CD8-positive, alpha-beta memory T cell (primary cell): ENCODE measurements around the gene NFIX. TPM values are rescaled to one million over a fixed set of nuclear protein-coding genes. Genes with fewer than 3 reads are reported as not detected.

ENCODE experiments used
- CTCF ChIA-PET: fragments of 350-600 bp; sonication (Branson Sonifier 250); formaldehyde crosslinking; loops from one replicate; lab custom pipeline; 2021; ENCODE audit warnings: antibody characterized with exemption; lab: Charles Lee
- POLR2A ChIA-PET: fragments of 350-600 bp; sonication (Branson Sonifier 250); formaldehyde crosslinking; loops from one replicate; lab custom pipeline; 2021; ENCODE audit warnings: antibody characterized with exemption; lab: Charles Lee
- DNase-seq, 5 donors: peaks; one replicate each; pipeline versions ENCODE4 v3.0.0 to v3.0.0-alpha.2; 2020 to 2022; ENCODE audit warnings: mixed read lengths in 1 of 5
- H3K27ac ChIP-seq: one replicate; pipeline ENCODE4 v1.7.0; 2013; ENCODE audit warnings: low read depth, mild to moderate bottlenecking, low read length, moderate library complexity
- H3K27me3 ChIP-seq: 2 replicates; pipeline ENCODE4 v1.7.0; 2013; ENCODE audit warnings: low read length, mild to moderate bottlenecking; ENCODE audit not compliant: insufficient read depth, poor library complexity, severe bottlenecking
- H3K36me3 ChIP-seq: 2 replicates; pipeline ENCODE4 v1.7.0; 2013; ENCODE audit warnings: mild to moderate bottlenecking, low read length, moderate library complexity; ENCODE audit not compliant: insufficient read depth
- H3K4me1 ChIP-seq: 2 replicates; pipeline ENCODE4 v1.7.0; 2013; ENCODE audit warnings: mild to moderate bottlenecking, low read length, moderate library complexity; ENCODE audit not compliant: insufficient read depth
- H3K4me3 ChIP-seq: 2 replicates; pipeline ENCODE4 v1.7.0; 2013; ENCODE audit warnings: mild to moderate bottlenecking, low read length
- H3K9me3 ChIP-seq: 2 replicates; pipeline ENCODE4 v1.7.0; 2013; ENCODE audit warnings: mild to moderate bottlenecking, low read length
- H3K27ac Mint-ChIP-seq, 8 donors: one replicate each; pipeline ENCODE4 v1.8.0; 2020 to 2021; ENCODE audit warnings: mixed read lengths in 8 of 8, mild to moderate bottlenecking in 6 of 8, inconsistent platforms in 3 of 8, moderate library complexity in 3 of 8
- H3K27me3 Mint-ChIP-seq, 2 donors: one replicate each; pipeline ENCODE4 v1.8.0; 2020 to 2021; ENCODE audit warnings: mixed read lengths in 2 of 2, mild to moderate bottlenecking in 1 of 2, moderate library complexity in 1 of 2
- H3K36me3 Mint-ChIP-seq, 3 donors: one replicate each; pipeline ENCODE4 v1.8.0; 2020 to 2021; ENCODE audit warnings: mixed read lengths in 3 of 3, inconsistent platforms in 1 of 3, mild to moderate bottlenecking in 1 of 3
- H3K4me1 Mint-ChIP-seq, 3 donors: one replicate each; pipeline ENCODE4 v1.8.0; 2020 to 2021; ENCODE audit warnings: mixed read lengths in 3 of 3, inconsistent platforms in 1 of 3, mild to moderate bottlenecking in 1 of 3
- H3K4me3 Mint-ChIP-seq, 7 donors: one replicate each; pipeline ENCODE4 v1.8.0; 2020 to 2021; ENCODE audit warnings: mixed read lengths in 7 of 7, mild to moderate bottlenecking in 6 of 7, moderate library complexity in 4 of 7, inconsistent platforms in 2 of 7
- H3K9me3 Mint-ChIP-seq, 5 donors: one replicate each; pipeline ENCODE4 v1.8.0; 2020 to 2022; ENCODE audit warnings: mixed read lengths in 5 of 5, mild to moderate bottlenecking in 3 of 5, moderate library complexity in 2 of 5, inconsistent platforms in 1 of 5
- polyA plus RNA-seq: library from polyadenylated mRNA; unstranded; fragments of 300-500 nt; fragmentation: Illumina TruSeq; gene quantifications from one replicate; pipeline ENCODE4 v1.2.3, GENCODE V29; 2021
- total RNA-seq, 2 experiments: library from RNA; stranded (reverse); gene quantifications; one replicate each; pipeline ENCODE4 v1.2.3, GENCODE V29; 2021

NFIX gene
- total and polyA plus RNA-seq, 3 experiments from 2014 or later, result 0.94 to 2.8 (median 2.3) TPM

GRCh38 chr19:13054626-13055212 lies 59.4 kb downstream of the NFIX start:
- no peaks in the 10 kb centered on the region for H3K36me3 ChIP-seq
- H3K9me3 ChIP-seq, result no peaks in the 10 kb centered on the region
- H3K9me3 Mint-ChIP-seq, result no peaks in the 10 kb centered on the region
- H3K27ac ChIP-seq, result no peak overlapping the region
- peaks cover 12 to 25% of the 10 kb centered on the region in 2 donors for H3K27me3 Mint-ChIP-seq
- POLR2A ChIA-PET, result interaction anchor here (0.6 to 1.5 kb wide), 2 partner anchors 10 to 37 kb away, joined by 5 to 6 read pairs; no protein-coding TSS in a partner anchor
- CTCF ChIA-PET, result interaction anchor here (1.0 to 1.3 kb wide), 3 partner anchors 12 to 170 kb away, joined by 3 to 4 read pairs (median 3); no protein-coding TSS in a partner anchor
- H3K4me1 Mint-ChIP-seq, result peaks cover 4 to 6% (median 5%) of the 10 kb centered on the region in 3 donors
- peaks cover 14% of the 10 kb centered on the region for H3K4me1 ChIP-seq
- H3K27ac Mint-ChIP-seq, result no peak overlapping the region
- no peaks in the 10 kb centered on the region for H3K27me3 ChIP-seq
- H3K36me3 Mint-ChIP-seq, result no peaks in the 10 kb centered on the region
- no peak overlapping the region for H3K4me3 ChIP-seq
- DNase-seq, result no peak
- no peak overlapping the region for H3K4me3 Mint-ChIP-seq

- ChIA-PET CTCF (interaction anchor here (1.0 to 2.8 kb wide), 2 partner anchors 78 to 90 kb away, joined by 3 to 9 read pairs; no protein-coding TSS in a partner anchor), POLR2A (interaction anchor here (0.6 to 1.5 kb wide), 2 partner anchors 11 to 36 kb away, joined by 5 to 6 read pairs; no protein-coding TSS in a partner anchor)
- no peak for DNase-seq
- H3K27me3 ChIP-seq, result no peaks in the 10 kb centered on the region
- no peaks in the 10 kb centered on the region for H3K9me3 ChIP-seq
- no peak overlapping the region for H3K27ac Mint-ChIP-seq
- peaks cover 15% of the 10 kb centered on the region for H3K4me1 ChIP-seq
- no peak overlapping the region for H3K4me3 Mint-ChIP-seq
- peaks cover 4 to 6% (median 5%) of the 10 kb centered on the region in 3 donors for H3K4me1 Mint-ChIP-seq
- no peaks in the 10 kb centered on the region for H3K36me3 ChIP-seq
- H3K9me3 Mint-ChIP-seq, result no peaks in the 10 kb centered on the region
- H3K4me3 ChIP-seq, result no peak overlapping the region
- peaks cover 10 to 22% of the 10 kb centered on the region in 2 donors for H3K27me3 Mint-ChIP-seq
- no peaks in the 10 kb centered on the region for H3K36me3 Mint-ChIP-seq
- H3K27ac ChIP-seq, result no peak overlapping the region
These were observed 60.2 kb downstream of the NFIX start for GRCh38 chr19:13055213-13056051.

GRCh38 chr19:13056052-13056660 lies 60.9 kb downstream of the NFIX start:
- Mint-ChIP-seq H3K4me3 (no peak overlapping the region), H3K36me3 (no peaks in the 10 kb centered on the region), H3K9me3 (no peaks in the 10 kb centered on the region), H3K27ac (no peak overlapping the region), H3K4me1 (peaks cover 9 to 13% (median 12%) of the 10 kb centered on the region in 3 donors), H3K27me3 (peaks cover 7 to 28% of the 10 kb centered on the region in 2 donors)
- H3K27ac ChIP-seq, result no peak overlapping the region
- H3K36me3 ChIP-seq, result no peaks in the 10 kb centered on the region
- DNase-seq, result no peak
- ChIA-PET CTCF (interaction anchor here (2.8 kb wide), 1 partner anchor 91 kb away, joined by 9 read pairs; no protein-coding TSS in a partner anchor), POLR2A (no interaction called here)
- no peak overlapping the region for H3K4me3 ChIP-seq
- no peaks in the 10 kb centered on the region for H3K9me3 ChIP-seq
- peaks cover 18% of the 10 kb centered on the region for H3K4me1 ChIP-seq
- H3K27me3 ChIP-seq, result no peaks in the 10 kb centered on the region

- H3K4me3 ChIP-seq, result no peak overlapping the region
- Mint-ChIP-seq H3K4me1 (peaks cover 8 to 11% (median 11%) of the 10 kb centered on the region in 3 donors), H3K4me3 (no peak overlapping the region), H3K9me3 (no peaks in the 10 kb centered on the region), H3K36me3 (no peaks in the 10 kb centered on the region), H3K27me3 (peaks cover 8 to 27% of the 10 kb centered on the region in 2 donors), H3K27ac (no peak overlapping the region)
- no peak for DNase-seq
- H3K27me3 ChIP-seq, result peaks cover 4% of the 10 kb centered on the region
- no peaks in the 10 kb centered on the region for H3K36me3 ChIP-seq
- no peaks in the 10 kb centered on the region for H3K9me3 ChIP-seq
- CTCF ChIA-PET, result interaction anchor here (0.9 to 2.8 kb wide), 3 partner anchors 80 to 92 kb away, joined by 3 to 9 read pairs (median 4); no protein-coding TSS in a partner anchor
- POLR2A ChIA-PET, result no interaction called here
- H3K27ac ChIP-seq, result no peak overlapping the region
- peaks cover 16% of the 10 kb centered on the region for H3K4me1 ChIP-seq
These were observed 61.9 kb downstream of the NFIX start for GRCh38 chr19:13057147-13057572.

GRCh38 chr19:13057744-13058143 lies 62.5 kb downstream of the NFIX start:
- CTCF ChIA-PET, result interaction anchor here (0.9 to 2.8 kb wide), 3 partner anchors 15 to 92 kb away, joined by 3 to 9 read pairs (median 5); no protein-coding TSS in a partner anchor
- Mint-ChIP-seq H3K9me3 (no peaks in the 10 kb centered on the region), H3K27me3 (peaks cover 10 to 30% of the 10 kb centered on the region in 2 donors), H3K4me3 (no peak overlapping the region), H3K27ac (peak overlapping the region in 1 of 8 donors; percentile 6), H3K36me3 (no peaks in the 10 kb centered on the region), H3K4me1 (peaks cover 8 to 11% (median 11%) of the 10 kb centered on the region in 3 donors)
- Histone ChIP-seq H3K27me3 (peaks cover 4% of the 10 kb centered on the region), H3K36me3 (no peaks in the 10 kb centered on the region), H3K27ac (no peak overlapping the region), H3K9me3 (no peaks in the 10 kb centered on the region), H3K4me1 (peaks cover 16% of the 10 kb centered on the region), H3K4me3 (no peak overlapping the region)
- POLR2A ChIA-PET, result no interaction called here
- DNase-seq, result no peak

- Mint-ChIP-seq H3K9me3 (no peaks in the 10 kb centered on the region), H3K27ac (peak overlapping the region in 1 of 8 donors; percentile 21), H3K36me3 (no peaks in the 10 kb centered on the region), H3K27me3 (peaks cover 13 to 34% of the 10 kb centered on the region in 2 donors), H3K4me1 (peaks cover 8 to 11% (median 11%) of the 10 kb centered on the region in 3 donors), H3K4me3 (no peak overlapping the region)
- ChIA-PET POLR2A (no interaction called here), CTCF (interaction anchor here (1.7 to 4.1 kb wide), 4 partner anchors 16 to 82 kb away, joined by 5 to 95 read pairs (median 47); no protein-coding TSS in a partner anchor)
- no peaks in the 10 kb centered on the region for H3K36me3 ChIP-seq
- peaks cover 16% of the 10 kb centered on the region for H3K4me1 ChIP-seq
- H3K9me3 ChIP-seq, result no peaks in the 10 kb centered on the region
- H3K4me3 ChIP-seq, result no peak overlapping the region
- H3K27me3 ChIP-seq, result peaks cover 4% of the 10 kb centered on the region
- no peak overlapping the region for H3K27ac ChIP-seq
- no peak for DNase-seq
These were observed 63.8 kb downstream of the NFIX start for GRCh38 chr19:13058951-13059660.
